Fibroblast of pulmonary artery (primary cell): Measurements from ENCODE around the gene PPM1F.

ENCODE experiments used
- DNase-seq: peaks from one replicate; pipeline ENCODE4 v3.0.0-alpha.2; 2010; ENCODE audit warnings: low read depth
- H3K4me3 ChIP-seq: replicated peaks from 2 replicates; pipeline ENCODE4 v1.5.1; 2011; ENCODE audit warnings: low read depth, mild to moderate bottlenecking, control low read depth, low read length, moderate library complexity
- TF ChIP-seq, protein P1 (sequence below): IDR thresholded peaks from 2 replicates; pipeline ENCODE4 v1.5.1; 2011; ENCODE audit warnings: mild to moderate bottlenecking, control low read depth, low read length, inconsistent platforms; ENCODE audit errors: missing control alignments

Gene PPM1F

DNA sequence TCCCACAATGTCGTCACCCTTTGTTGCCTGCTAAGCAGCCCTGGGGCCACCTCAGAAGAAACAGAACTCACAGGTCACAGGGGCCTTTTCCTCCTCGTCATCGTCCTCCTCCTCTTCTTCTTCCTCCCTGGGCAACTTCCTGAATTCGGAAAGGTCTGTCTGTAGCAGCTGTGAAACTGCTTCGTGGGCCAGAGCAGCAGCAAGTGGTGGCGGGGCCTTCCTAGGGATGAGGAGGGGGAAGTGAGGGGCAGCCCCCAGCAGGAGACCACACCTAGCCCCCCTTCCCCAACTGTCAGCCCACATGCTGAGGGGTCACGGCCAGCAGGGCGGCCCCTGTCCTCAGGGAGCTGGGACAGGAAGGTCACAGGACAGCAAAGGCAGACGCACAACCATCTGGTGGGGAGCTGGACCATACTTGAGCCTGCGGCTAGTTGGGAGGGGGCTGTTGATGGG lies 13.2 kb downstream of the PPM1F start:
- H3K4me3 ChIP-seq: no peak overlapping the region
- no peak for DNase-seq
- TF ChIP-seq, protein P1, sequence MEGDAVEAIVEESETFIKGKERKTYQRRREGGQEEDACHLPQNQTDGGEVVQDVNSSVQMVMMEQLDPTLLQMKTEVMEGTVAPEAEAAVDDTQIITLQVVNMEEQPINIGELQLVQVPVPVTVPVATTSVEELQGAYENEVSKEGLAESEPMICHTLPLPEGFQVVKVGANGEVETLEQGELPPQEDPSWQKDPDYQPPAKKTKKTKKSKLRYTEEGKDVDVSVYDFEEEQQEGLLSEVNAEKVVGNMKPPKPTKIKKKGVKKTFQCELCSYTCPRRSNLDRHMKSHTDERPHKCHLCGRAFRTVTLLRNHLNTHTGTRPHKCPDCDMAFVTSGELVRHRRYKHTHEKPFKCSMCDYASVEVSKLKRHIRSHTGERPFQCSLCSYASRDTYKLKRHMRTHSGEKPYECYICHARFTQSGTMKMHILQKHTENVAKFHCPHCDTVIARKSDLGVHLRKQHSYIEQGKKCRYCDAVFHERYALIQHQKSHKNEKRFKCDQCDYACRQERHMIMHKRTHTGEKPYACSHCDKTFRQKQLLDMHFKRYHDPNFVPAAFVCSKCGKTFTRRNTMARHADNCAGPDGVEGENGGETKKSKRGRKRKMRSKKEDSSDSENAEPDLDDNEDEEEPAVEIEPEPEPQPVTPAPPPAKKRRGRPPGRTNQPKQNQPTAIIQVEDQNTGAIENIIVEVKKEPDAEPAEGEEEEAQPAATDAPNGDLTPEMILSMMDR: no peak

DNA sequence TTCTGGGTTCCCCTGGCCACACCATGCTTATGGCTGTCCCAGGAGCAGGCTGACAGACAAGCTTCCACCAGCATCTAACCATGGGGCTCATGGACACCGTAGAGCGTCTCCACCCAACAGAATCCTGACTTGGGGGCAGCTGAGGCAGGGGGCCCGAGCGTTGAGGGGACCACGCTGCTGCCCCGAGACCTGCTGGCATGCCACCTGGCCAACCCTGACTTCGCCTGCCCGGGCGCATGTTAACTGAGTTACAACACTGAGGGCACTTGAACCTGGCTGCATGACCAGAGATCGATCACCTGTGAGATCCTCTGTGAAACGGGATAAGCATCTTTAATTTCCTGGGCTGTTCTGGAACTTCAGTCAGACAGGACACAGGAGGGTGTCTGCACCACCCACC lies 13.7 kb downstream of the PPM1F start:
- no peak for DNase-seq
- H3K4me3 ChIP-seq: peak overlapping the region; percentile 60
- TF ChIP-seq, protein P1: no peak

DNA sequence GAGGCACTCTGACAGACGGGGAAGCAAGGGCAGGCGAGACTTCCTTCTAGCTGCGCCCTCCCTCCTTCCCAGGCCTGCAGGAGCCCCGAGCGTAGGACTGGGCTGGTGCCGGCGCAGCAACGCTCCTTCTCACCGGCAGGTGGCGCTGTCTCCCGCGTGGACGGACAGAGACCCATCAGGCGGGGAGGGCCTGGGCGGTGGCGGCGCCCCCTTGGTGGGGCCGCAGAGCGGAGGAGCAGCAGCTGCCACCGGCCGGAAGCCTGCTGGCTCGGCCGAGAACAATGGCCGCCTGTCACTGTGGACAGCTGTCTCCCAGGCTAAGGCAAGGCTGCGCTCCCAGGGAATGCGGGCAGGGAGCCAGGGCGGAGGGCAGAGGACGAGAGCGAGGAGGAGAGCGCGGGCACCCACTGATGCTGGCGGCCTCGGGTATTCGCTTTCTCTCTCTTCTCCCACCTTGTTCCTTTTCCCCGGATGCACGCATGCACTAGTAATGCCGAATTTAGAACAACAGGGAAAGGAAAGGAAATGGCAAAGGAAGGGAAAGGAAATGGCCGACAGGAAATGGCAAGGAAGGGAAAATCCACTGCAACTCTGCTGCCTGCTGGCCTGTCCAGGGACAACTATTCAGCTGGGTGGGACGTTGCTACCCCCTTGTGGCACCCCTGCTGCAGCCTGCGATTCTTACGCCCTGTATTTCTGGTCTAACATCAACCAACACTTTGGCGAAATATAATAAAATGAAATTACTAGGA lies 14.4 kb downstream of the PPM1F start:
- peak overlapping the region; percentile 60 for H3K4me3 ChIP-seq
- DNase-seq: peak; percentile 96
- TF ChIP-seq, protein P1: peak; percentile 94

DNA sequence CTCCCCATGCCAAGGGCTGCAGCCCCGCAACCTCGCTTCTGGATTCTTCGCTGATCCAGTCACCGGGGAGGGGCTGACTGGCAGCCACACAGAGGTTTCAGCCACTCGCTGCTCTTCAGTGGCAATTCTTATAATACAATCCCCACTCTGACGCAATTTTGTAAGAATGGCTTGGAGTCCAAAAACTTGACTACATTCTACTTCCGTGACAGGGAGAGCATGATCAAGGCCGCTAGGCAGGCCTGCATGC lies 14.9 kb downstream of the PPM1F start:
- TF ChIP-seq, protein P1: no peak
- peak overlapping the region; percentile 60 for H3K4me3 ChIP-seq

DNA sequence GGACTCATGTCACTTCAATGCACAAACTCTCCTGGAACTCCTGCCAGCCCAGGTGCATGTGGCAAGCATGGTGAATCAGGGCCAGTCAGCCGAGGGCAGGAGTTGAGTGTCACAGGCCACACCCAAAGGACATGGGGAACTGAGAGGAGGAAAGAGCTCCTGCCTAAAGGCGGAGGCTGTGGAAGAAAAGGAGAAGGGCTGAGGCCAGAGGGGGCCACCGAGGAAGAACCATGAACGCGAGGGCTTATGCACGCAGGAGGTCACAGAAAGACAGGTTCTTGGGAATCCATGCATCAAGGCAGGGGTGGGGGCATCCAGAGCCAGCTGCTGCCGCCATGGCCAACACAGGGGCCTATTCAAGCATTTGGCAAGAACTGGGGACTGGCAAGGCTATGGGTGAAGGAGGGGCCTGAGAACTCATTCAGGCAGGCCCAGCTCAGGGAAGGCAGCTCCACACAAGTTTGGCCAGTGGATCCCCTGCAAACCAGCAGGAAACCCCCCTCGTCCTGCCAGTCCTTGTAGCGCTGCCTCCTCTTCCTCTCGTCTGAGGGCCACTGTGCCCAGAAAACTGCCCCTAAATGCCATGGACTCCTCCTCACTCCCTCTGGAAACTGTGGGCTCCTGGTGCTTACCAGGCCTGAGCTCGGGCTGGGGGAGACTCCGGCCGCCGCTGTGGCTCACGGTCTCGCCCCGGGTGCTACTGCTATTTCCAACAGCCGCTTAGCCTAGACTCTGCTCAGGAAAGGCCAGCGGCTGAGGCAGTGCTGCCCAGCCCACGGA lies 15.4 kb downstream of the PPM1F start:
- peak overlapping the region; percentile 60 for H3K4me3 ChIP-seq
- TF ChIP-seq, protein P1: no peak
- no peak for DNase-seq

More for the DNA sequence above, 14.9 kb downstream of the PPM1F start:
- DNase-seq: no peak

DNA sequence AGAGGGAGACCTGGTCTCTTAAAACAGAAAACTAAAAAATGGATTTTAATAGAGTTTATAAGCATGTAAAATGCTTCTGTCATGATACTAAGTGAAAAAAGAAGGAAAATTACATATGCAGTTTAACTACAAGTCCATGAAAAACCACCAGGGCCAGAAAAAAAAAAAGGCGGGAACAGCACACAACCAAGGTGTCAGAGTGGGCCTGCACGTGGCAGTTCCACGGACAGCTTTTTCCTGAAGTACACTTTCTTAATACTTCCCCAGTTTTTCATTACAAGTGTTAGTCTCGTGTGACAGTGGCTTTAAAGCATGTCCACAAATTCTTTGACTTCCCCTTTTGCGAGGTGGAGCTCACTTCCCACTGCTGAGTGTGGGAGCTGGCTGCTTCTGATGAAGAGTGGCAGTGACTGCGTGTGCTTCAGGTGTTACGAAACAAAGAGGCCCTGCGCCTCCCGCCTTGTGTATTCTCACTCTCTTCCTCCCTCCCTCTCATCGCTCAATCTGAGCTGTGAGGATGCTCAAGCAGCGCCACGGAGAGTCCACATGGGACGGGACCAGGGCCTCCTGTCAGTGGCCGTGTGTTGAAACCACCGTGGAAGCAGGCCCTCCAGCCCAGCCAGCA lies 16.4 kb downstream of the PPM1F start:
- DNase-seq: no peak
- TF ChIP-seq, protein P1: no peak
- H3K4me3 ChIP-seq: no peak overlapping the region
